Stimulated activated memory B cell treated with anti-CD40 and anti-IgM and Interleukin-4, amounts not matched to agents 10 μg/mL and 1 μg/mL and 100 μg/mL, for 72 hours (primary cell): Measurements from ENCODE around the gene CDH23.
"Not testable (repeated sequence)": the region's sequence is repeated elsewhere in the genome, so short reads cannot be mapped to it uniquely, and the experiment has no call there.

Experiments used
- ATAC-seq: fragments of 150-1000 bp; cut with Tn5 transposase; 2 replicates; pipeline ENCODE4 v1.10.0; 2021
- H3K27ac Mint-ChIP-seq: one replicate; pipeline ENCODE4 v1.8.0; 2022; ENCODE audit warnings: mild to moderate bottlenecking, mixed read lengths
- H3K27me3 Mint-ChIP-seq: one replicate; pipeline ENCODE4 v1.8.0; 2022; ENCODE audit warnings: mixed read lengths
- H3K36me3 Mint-ChIP-seq: one replicate; pipeline ENCODE4 v1.8.0; 2022; ENCODE audit warnings: mixed read lengths
- H3K4me1 Mint-ChIP-seq: one replicate; pipeline ENCODE4 v1.8.0; 2022; ENCODE audit warnings: mixed read lengths
- H3K4me3 Mint-ChIP-seq: one replicate; pipeline ENCODE4 v1.8.0; 2022; ENCODE audit warnings: mild to moderate bottlenecking, moderate library complexity, mixed read lengths
- H3K9me3 Mint-ChIP-seq: one replicate; pipeline ENCODE4 v1.8.0; 2022; ENCODE audit warnings: mixed read lengths

CDH23 gene

GRCh38 chr10:71396711-71397295, at the start of gene CDH23:
Gene CDH23, plus strand, starts transcription at chr10:71396920. Its CDS starts 42,912 bp downstream, at chr10:71439832.
- H3K4me3 Mint-ChIP-seq: peak within 1 kb of the TSS; percentile 71
- peaks cover 5% of the 10 kb centered on the region for H3K4me1 Mint-ChIP-seq
- H3K27ac Mint-ChIP-seq: no peak within 1 kb of the TSS
- no peaks in the 10 kb centered on the region for H3K9me3 Mint-ChIP-seq
- peak; percentile 44 for ATAC-seq
- H3K27me3 Mint-ChIP-seq: peaks cover 71% of the 10 kb centered on the region
- H3K36me3 Mint-ChIP-seq: no peaks in the 10 kb centered on the region

- ATAC-seq: no peak
- no peaks in the 10 kb centered on the region for H3K27me3 Mint-ChIP-seq
- no peak overlapping the region for H3K4me3 Mint-ChIP-seq
- peaks cover 20% of the 10 kb centered on the region for H3K36me3 Mint-ChIP-seq
- peaks cover 8% of the 10 kb centered on the region for H3K4me1 Mint-ChIP-seq
- H3K27ac Mint-ChIP-seq: no peak overlapping the region
- H3K9me3 Mint-ChIP-seq: no peaks in the 10 kb centered on the region
Measured at GRCh38 chr10:71347587-71348395, 48.9 kb upstream of the CDH23 start.

GRCh38 chr10:71348850-71349249, 47.9 kb upstream of the CDH23 start:
- H3K4me1 Mint-ChIP-seq: no peaks in the 10 kb centered on the region
- no peaks in the 10 kb centered on the region for H3K9me3 Mint-ChIP-seq
- H3K36me3 Mint-ChIP-seq: peaks cover 20% of the 10 kb centered on the region
- no peaks in the 10 kb centered on the region for H3K27me3 Mint-ChIP-seq
- no peak for ATAC-seq
- H3K27ac Mint-ChIP-seq: no peak overlapping the region
- no peak overlapping the region for H3K4me3 Mint-ChIP-seq

- H3K27ac Mint-ChIP-seq: no peak overlapping the region
- H3K36me3 Mint-ChIP-seq: peaks cover 20% of the 10 kb centered on the region
- H3K9me3 Mint-ChIP-seq: no peaks in the 10 kb centered on the region
- no peak overlapping the region for H3K4me3 Mint-ChIP-seq
- H3K27me3 Mint-ChIP-seq: no peaks in the 10 kb centered on the region
- ATAC-seq: no peak
- no peaks in the 10 kb centered on the region for H3K4me1 Mint-ChIP-seq
Measured at GRCh38 chr10:71349406-71349805, 47.3 kb upstream of the CDH23 start.

- ATAC-seq: no peak
- H3K4me1 Mint-ChIP-seq: no peaks in the 10 kb centered on the region
- H3K4me3 Mint-ChIP-seq: no peak overlapping the region
- no peaks in the 10 kb centered on the region for H3K27me3 Mint-ChIP-seq
- H3K27ac Mint-ChIP-seq: no peak overlapping the region
- peaks cover 27% of the 10 kb centered on the region for H3K36me3 Mint-ChIP-seq
- no peaks in the 10 kb centered on the region for H3K9me3 Mint-ChIP-seq
Measured at GRCh38 chr10:71351087-71351486, 45.6 kb upstream of the CDH23 start.

- no peak overlapping the region for H3K4me3 Mint-ChIP-seq
- no peaks in the 10 kb centered on the region for H3K27me3 Mint-ChIP-seq
- no peak overlapping the region for H3K27ac Mint-ChIP-seq
- no peaks in the 10 kb centered on the region for H3K4me1 Mint-ChIP-seq
- H3K9me3 Mint-ChIP-seq: no peaks in the 10 kb centered on the region
- ATAC-seq: no peak
- H3K36me3 Mint-ChIP-seq: peaks cover 29% of the 10 kb centered on the region
Measured at GRCh38 chr10:71351628-71352319, 44.9 kb upstream of the CDH23 start.

GRCh38 chr10:71353639-71354038, 43.1 kb upstream of the CDH23 start:
- Mint-ChIP-seq H3K27ac (no peak overlapping the region), H3K27me3 (no peaks in the 10 kb centered on the region), H3K9me3 (no peaks in the 10 kb centered on the region), H3K4me3 (no peak overlapping the region), H3K4me1 (peaks cover 12% of the 10 kb centered on the region), H3K36me3 (peaks cover 24% of the 10 kb centered on the region)
- no peak for ATAC-seq

- H3K4me1 Mint-ChIP-seq: peaks cover 23% of the 10 kb centered on the region
- ATAC-seq: no peak
- H3K9me3 Mint-ChIP-seq: no peaks in the 10 kb centered on the region
- H3K27me3 Mint-ChIP-seq: no peaks in the 10 kb centered on the region
- H3K36me3 Mint-ChIP-seq: peaks cover 29% of the 10 kb centered on the region
- no peak overlapping the region for H3K27ac Mint-ChIP-seq
- no peak overlapping the region for H3K4me3 Mint-ChIP-seq
Measured at GRCh38 chr10:71354776-71355175, 41.9 kb upstream of the CDH23 start.

- peaks cover 29% of the 10 kb centered on the region for H3K36me3 Mint-ChIP-seq
- H3K9me3 Mint-ChIP-seq: no peaks in the 10 kb centered on the region
- no peak overlapping the region for H3K4me3 Mint-ChIP-seq
- no peaks in the 10 kb centered on the region for H3K27me3 Mint-ChIP-seq
- no peak overlapping the region for H3K27ac Mint-ChIP-seq
- H3K4me1 Mint-ChIP-seq: peaks cover 25% of the 10 kb centered on the region
- no peak for ATAC-seq
Measured at GRCh38 chr10:71355886-71356285, 40.8 kb upstream of the CDH23 start.

GRCh38 chr10:71357792-71358265, 38.9 kb upstream of the CDH23 start:
- peak overlapping the region; percentile 94 for H3K27ac Mint-ChIP-seq
- no peaks in the 10 kb centered on the region for H3K9me3 Mint-ChIP-seq
- ATAC-seq: no peak
- peaks cover 25% of the 10 kb centered on the region for H3K4me1 Mint-ChIP-seq
- H3K36me3 Mint-ChIP-seq: peaks cover 33% of the 10 kb centered on the region
- H3K4me3 Mint-ChIP-seq: no peak overlapping the region
- H3K27me3 Mint-ChIP-seq: no peaks in the 10 kb centered on the region

GRCh38 chr10:71358277-71358676, 38.4 kb upstream of the CDH23 start:
- Mint-ChIP-seq H3K9me3 (no peaks in the 10 kb centered on the region), H3K4me1 (peaks cover 25% of the 10 kb centered on the region), H3K27ac (peak overlapping the region; percentile 94), H3K4me3 (no peak overlapping the region), H3K27me3 (no peaks in the 10 kb centered on the region), H3K36me3 (peaks cover 33% of the 10 kb centered on the region)
- no peak for ATAC-seq

- H3K4me1 Mint-ChIP-seq: peaks cover 25% of the 10 kb centered on the region
- H3K27ac Mint-ChIP-seq: peak overlapping the region; percentile 94
- ATAC-seq, H3K9me3 Mint-ChIP-seq, H3K27me3 Mint-ChIP-seq, H3K4me3 Mint-ChIP-seq: not testable (repeated sequence)
- peaks cover 33% of the 10 kb centered on the region for H3K36me3 Mint-ChIP-seq
Measured at GRCh38 chr10:71358906-71359305, 37.8 kb upstream of the CDH23 start.

GRCh38 chr10:71359364-71360046, 37.2 kb upstream of the CDH23 start:
- H3K9me3 Mint-ChIP-seq: no peaks in the 10 kb centered on the region
- H3K27ac Mint-ChIP-seq: peak overlapping the region; percentile 94
- peak; percentile 95 for ATAC-seq
- peak overlapping the region; percentile 23 for H3K4me3 Mint-ChIP-seq
- H3K27me3 Mint-ChIP-seq: no peaks in the 10 kb centered on the region
- H3K4me1 Mint-ChIP-seq: peaks cover 25% of the 10 kb centered on the region
- H3K36me3 Mint-ChIP-seq: peaks cover 33% of the 10 kb centered on the region

GRCh38 chr10:71360735-71361134, 36.0 kb upstream of the CDH23 start:
- Mint-ChIP-seq H3K4me3 (no peak overlapping the region), H3K4me1 (peaks cover 25% of the 10 kb centered on the region), H3K9me3 (no peaks in the 10 kb centered on the region), H3K27me3 (no peaks in the 10 kb centered on the region), H3K36me3 (peaks cover 35% of the 10 kb centered on the region), H3K27ac (no peak overlapping the region)
- no peak for ATAC-seq

- Mint-ChIP-seq H3K27me3 (no peaks in the 10 kb centered on the region), H3K4me1 (peaks cover 25% of the 10 kb centered on the region), H3K9me3 (no peaks in the 10 kb centered on the region), H3K27ac (no peak overlapping the region), H3K36me3 (peaks cover 29% of the 10 kb centered on the region), H3K4me3 (no peak overlapping the region)
- ATAC-seq: no peak
Measured at GRCh38 chr10:71361581-71361980, 35.1 kb upstream of the CDH23 start.
